Brain microvascular endothelial cell (primary cell): ENCODE measurements around the gene FARS2.

Experiments used
- DNase-seq: peaks from one replicate; pipeline ENCODE4 v3.0.0-alpha.2; 2020
- H3K27ac ChIP-seq: fragments of 250-450 bp; sonication (Bioruptor Pico); 2 replicates; pipeline ENCODE4 v1.5.1; 2020; ENCODE audit warnings: mild to moderate bottlenecking, moderate library complexity
- H3K27me3 ChIP-seq: fragments of 250-450 bp; sonication (Bioruptor Pico); replicated peaks from 2 replicates; pipeline ENCODE4 v1.5.1; 2020; ENCODE audit warnings: mild to moderate bottlenecking
- H3K36me3 ChIP-seq: fragments of 250-450 bp; sonication (Bioruptor Pico); replicated peaks from 2 replicates; pipeline ENCODE4 v1.5.1; 2020; ENCODE audit warnings: mild to moderate bottlenecking
- H3K4me3 ChIP-seq: 2 replicates; pipeline ENCODE4 v1.5.1; 2011; ENCODE audit warnings: low read depth, mild to moderate bottlenecking, control low read depth, low read length, moderate library complexity
- in situ Hi-C: cut with HindIII; loops from 2 replicates; pipeline ENCODE4 v1.10.0; 2017; ENCODE audit warnings: low sequenced_read_pairs, low pct_ligation_motif_present
- TF ChIP-seq, protein P1 (sequence below): IDR thresholded peaks from 2 replicates; pipeline ENCODE4 v1.5.1; 2011; ENCODE audit warnings: low read depth, mild to moderate bottlenecking, moderate library complexity, low read length, control low read depth, inconsistent platforms; ENCODE audit errors: missing control alignments

The FARS2 gene

DNA sequence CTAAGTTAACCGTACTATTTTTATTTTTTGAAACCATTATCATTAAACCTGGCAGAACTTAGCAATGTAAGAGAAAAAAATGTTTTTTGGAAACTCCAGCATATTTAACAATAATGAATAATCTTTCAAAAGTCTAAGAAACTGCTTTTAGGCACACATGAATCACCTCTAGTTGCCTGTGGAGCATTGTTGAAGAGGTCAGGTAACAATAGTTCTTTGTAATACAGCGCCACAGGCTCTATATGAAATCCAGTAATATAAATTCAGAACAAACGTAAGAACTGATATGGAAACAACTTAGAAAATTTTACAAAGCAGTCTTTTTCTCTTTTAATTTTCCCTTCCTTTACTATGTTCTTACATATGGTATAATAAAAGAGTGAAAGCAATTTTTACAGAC is 10.9 kb upstream of the FARS2 start:
- TF ChIP-seq, protein P1, sequence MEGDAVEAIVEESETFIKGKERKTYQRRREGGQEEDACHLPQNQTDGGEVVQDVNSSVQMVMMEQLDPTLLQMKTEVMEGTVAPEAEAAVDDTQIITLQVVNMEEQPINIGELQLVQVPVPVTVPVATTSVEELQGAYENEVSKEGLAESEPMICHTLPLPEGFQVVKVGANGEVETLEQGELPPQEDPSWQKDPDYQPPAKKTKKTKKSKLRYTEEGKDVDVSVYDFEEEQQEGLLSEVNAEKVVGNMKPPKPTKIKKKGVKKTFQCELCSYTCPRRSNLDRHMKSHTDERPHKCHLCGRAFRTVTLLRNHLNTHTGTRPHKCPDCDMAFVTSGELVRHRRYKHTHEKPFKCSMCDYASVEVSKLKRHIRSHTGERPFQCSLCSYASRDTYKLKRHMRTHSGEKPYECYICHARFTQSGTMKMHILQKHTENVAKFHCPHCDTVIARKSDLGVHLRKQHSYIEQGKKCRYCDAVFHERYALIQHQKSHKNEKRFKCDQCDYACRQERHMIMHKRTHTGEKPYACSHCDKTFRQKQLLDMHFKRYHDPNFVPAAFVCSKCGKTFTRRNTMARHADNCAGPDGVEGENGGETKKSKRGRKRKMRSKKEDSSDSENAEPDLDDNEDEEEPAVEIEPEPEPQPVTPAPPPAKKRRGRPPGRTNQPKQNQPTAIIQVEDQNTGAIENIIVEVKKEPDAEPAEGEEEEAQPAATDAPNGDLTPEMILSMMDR, result no peak
- H3K36me3 ChIP-seq, result no peaks in the 10 kb centered on the region
- no peak for DNase-seq
- H3K27me3 ChIP-seq, result no peaks in the 10 kb centered on the region
- H3K27ac ChIP-seq, result no peak overlapping the region
- in situ Hi-C loops, result no loop called here
- no peak overlapping the region for H3K4me3 ChIP-seq

DNA sequence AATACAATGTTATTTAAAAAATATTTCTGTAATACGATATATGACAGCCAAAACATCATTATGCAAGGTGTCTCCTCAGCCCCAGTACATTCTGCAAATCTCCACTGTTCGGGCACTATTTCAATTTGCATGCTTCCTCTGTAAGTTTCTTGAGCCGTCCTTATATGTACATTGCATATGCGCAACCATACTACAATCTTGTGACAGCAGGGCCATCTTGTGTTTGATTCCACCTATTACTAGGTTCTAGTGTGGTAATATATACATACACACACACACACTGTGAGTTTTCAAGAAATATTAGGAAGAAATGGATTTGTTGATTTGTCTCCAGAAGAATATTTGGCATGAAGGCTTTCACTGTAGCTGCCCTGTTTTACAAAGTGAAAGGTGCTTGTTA is 10.4 kb upstream of the FARS2 start:
- no peak overlapping the region for H3K4me3 ChIP-seq
- H3K27ac ChIP-seq, result no peak overlapping the region
- TF ChIP-seq, protein P1, result no peak
- no peak for DNase-seq
- in situ Hi-C loops, result no loop called here
- no peaks in the 10 kb centered on the region for H3K36me3 ChIP-seq
- H3K27me3 ChIP-seq, result no peaks in the 10 kb centered on the region

DNA sequence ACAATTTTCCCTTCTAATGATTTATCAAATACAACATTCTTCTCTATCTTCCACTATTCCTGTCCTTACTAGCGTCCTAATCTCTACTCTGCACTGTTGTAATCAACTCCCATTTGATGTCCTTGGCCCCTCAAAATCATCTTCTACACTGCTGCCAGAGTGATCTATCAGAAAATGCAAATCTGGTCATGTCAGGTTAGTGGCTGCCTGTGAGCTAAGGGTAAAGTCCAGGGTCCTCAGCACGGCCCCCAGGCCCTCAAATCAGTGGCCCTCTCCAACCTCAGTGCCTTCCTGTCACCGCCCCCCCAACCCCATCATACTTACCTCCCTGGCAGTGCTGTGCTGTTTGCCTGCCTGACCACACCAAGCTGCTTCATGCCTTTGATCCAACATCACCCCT is 4.4 kb upstream of the FARS2 start:
- in situ Hi-C loops, result no loop called here
- TF ChIP-seq, protein P1, result no peak
- no peak for DNase-seq
- Histone ChIP-seq H3K27me3 (no peaks in the 10 kb centered on the region), H3K4me3 (no peak overlapping the region), H3K36me3 (no peaks in the 10 kb centered on the region), H3K27ac (no peak overlapping the region)

DNA sequence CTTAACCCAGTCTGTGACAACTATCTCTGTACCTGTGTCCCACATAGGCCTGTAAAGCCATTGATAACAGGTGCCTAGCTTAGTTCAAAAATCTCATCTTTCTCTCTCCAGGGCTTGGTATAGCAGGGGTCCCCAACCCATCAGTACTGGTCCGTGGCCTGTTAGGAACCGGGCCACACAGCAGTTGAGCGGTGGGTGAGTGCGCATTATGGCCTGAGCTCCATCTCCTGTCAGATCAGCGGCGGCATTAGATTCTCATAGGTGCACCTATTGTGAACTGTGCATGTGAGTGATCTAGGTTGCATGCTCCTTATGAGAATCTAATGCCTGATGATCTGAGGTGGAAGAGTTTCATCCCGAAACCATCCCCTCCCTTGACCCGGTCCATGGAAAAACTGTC is 3.9 kb upstream of the FARS2 start:
- no peaks in the 10 kb centered on the region for H3K36me3 ChIP-seq
- in situ Hi-C loops, result no loop called here
- DNase-seq, result no peak
- TF ChIP-seq, protein P1, result no peak
- no peaks in the 10 kb centered on the region for H3K27me3 ChIP-seq
- H3K27ac ChIP-seq, result no peak overlapping the region
- no peak overlapping the region for H3K4me3 ChIP-seq

DNA sequence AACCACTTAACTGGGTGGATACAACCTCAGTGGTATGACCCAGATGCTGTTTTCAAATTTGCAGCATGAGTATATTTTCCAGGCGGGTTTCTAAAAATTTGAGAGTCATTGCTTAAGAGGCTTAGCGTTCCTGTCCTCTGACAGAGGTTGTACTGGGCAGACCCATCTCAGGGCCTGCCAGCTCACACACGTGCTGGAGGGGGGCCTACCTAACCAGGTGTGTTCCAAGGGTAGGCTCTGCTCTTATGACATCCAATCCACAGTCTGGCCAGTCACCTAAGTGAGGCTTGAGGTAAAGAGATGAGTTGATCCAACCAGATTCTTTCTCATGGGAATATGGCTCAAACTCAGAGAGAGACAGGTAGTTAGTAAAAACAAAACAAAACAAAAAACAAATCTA is 1.9 kb upstream of the FARS2 start:
- TF ChIP-seq, protein P1, result no peak
- Histone ChIP-seq H3K4me3 (peak overlapping the region; percentile 96), H3K27ac (no peak overlapping the region), H3K27me3 (no peaks in the 10 kb centered on the region), H3K36me3 (no peaks in the 10 kb centered on the region)
- DNase-seq, result no peak
- in situ Hi-C loops, result no loop called here

DNA sequence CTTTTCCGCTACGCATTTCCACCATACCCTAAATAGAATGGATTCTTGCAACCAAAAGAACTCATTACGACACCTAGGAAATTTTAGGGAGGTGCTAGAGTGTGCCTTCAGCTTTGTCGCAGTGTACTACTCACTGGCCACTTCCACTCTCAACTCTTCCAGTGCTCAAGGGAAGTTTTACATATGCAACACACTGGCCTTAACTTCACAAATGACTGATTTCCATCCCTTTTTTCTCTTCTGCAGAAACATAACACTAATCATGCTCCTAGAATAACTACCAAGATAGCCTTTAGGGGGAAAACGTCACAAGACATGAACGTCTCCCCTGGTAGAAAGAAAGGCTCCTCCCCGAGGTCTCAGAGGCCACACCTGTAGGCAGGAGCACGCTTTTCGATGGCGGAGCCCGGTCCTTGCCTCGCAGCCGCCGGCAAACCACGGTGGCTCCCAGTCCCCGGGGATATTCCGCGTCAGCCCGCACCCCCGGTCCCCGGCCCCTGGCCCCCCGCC is 1.1 kb upstream of the FARS2 start:
- Histone ChIP-seq H3K4me3 (peak overlapping the region; percentile 96), H3K27me3 (no peaks in the 10 kb centered on the region), H3K27ac (peak overlapping the region; percentile 27), H3K36me3 (no peaks in the 10 kb centered on the region)
- TF ChIP-seq, protein P1, result no peak
- DNase-seq, result peak; percentile 51
- in situ Hi-C loops, result no loop called here
